ENCODE measurements around the gene CDCA7L.

The CDCA7L gene

GRCh38 chr7:21945454-21946221 is at the start of gene CDCA7L:
TSS of gene CDCA7L (minus strand) at chr7:21945899. CDS start at chr7:21945804, 95 bp downstream.
- H3K4me1 ChIP-seq (ENCODE audit: low read length), result peaks cover 61% of the 10 kb centered on the region
- H3K9ac ChIP-seq (ENCODE audit: low read length), result peak within 1 kb of the TSS; percentile 77
- peaks cover 33% of the 10 kb centered on the region for H4K20me1 ChIP-seq (ENCODE audit: insufficient read depth, low read length)
- H3K9me3 ChIP-seq (ENCODE audit: insufficient read depth, low read length), result no peaks in the 10 kb centered on the region
- no peaks in the 10 kb centered on the region for H3K27me3 ChIP-seq (ENCODE audit: low read depth, low read length)
- peak within 1 kb of the TSS; percentile 89 for H3K4me2 ChIP-seq (ENCODE audit: low read length)
- TF ChIP-seq EZH2phosphoT487 (IDR thresholded peaks at IDR 0.05; ENCODE audit: low read depth) (no peak), CTCF (IDR thresholded peaks at IDR 0.05; ENCODE audit: low read depth, low read length) (no peak)
- H3K79me2 ChIP-seq (ENCODE audit: low read length), result peaks cover 46% of the 10 kb centered on the region
- no peaks in the 10 kb centered on the region for H3K36me3 ChIP-seq (replicated peaks; ENCODE audit: low read depth, low read length)
- peak within 1 kb of the TSS; percentile 83 for H3K27ac ChIP-seq (ENCODE audit: low read length)
- peak within 1 kb of the TSS; percentile 42; the same call in 1 of the 2 replicates for H2AFZ ChIP-seq (ENCODE audit: low read depth, low read length)
- peak within 1 kb of the TSS; percentile 83 for H3K4me3 ChIP-seq (ENCODE audit: low read length)

- Histone ChIP-seq H3K27me3 (ENCODE audit: low read depth, low read length) (no peaks in the 10 kb centered on the region), H3K9ac (ENCODE audit: low read length) (no peak overlapping the region), H3K4me1 (ENCODE audit: low read length) (no peaks in the 10 kb centered on the region), H3K4me3 (ENCODE audit: low read length) (no peak overlapping the region), H2AFZ (ENCODE audit: low read depth, low read length) (no peak overlapping the region), H3K27ac (ENCODE audit: low read length) (no peak overlapping the region), H3K79me2 (ENCODE audit: low read length) (no peaks in the 10 kb centered on the region), H3K36me3 (replicated peaks; ENCODE audit: low read depth, low read length) (no peaks in the 10 kb centered on the region), H3K4me2 (ENCODE audit: low read length) (no peak overlapping the region), H4K20me1 (ENCODE audit: insufficient read depth, low read length) (no peaks in the 10 kb centered on the region), H3K9me3 (ENCODE audit: insufficient read depth, low read length) (no peaks in the 10 kb centered on the region)
- TF ChIP-seq CTCF (IDR thresholded peaks at IDR 0.05; ENCODE audit: low read depth, low read length) (no peak), EZH2phosphoT487 (IDR thresholded peaks at IDR 0.05; ENCODE audit: low read depth) (no peak)
These were observed 40.4 kb upstream of the CDCA7L start for GRCh38 chr7:21986096-21986495.

- no peaks in the 10 kb centered on the region for H4K20me1 ChIP-seq (ENCODE audit: insufficient read depth, low read length)
- no peak overlapping the region for H3K4me3 ChIP-seq (ENCODE audit: low read length)
- no peaks in the 10 kb centered on the region for H3K9me3 ChIP-seq (ENCODE audit: insufficient read depth, low read length)
- no peak overlapping the region for H3K9ac ChIP-seq (ENCODE audit: low read length)
- no peak for TF ChIP-seq EZH2phosphoT487 (IDR thresholded peaks at IDR 0.05; ENCODE audit: low read depth)
- TF ChIP-seq CTCF (IDR thresholded peaks at IDR 0.05; ENCODE audit: low read depth, low read length), result no peak
- H3K27me3 ChIP-seq (ENCODE audit: low read depth, low read length), result no peaks in the 10 kb centered on the region
- H3K36me3 ChIP-seq (replicated peaks; ENCODE audit: low read depth, low read length), result no peaks in the 10 kb centered on the region
- H2AFZ ChIP-seq (ENCODE audit: low read depth, low read length), result no peak overlapping the region
- no peaks in the 10 kb centered on the region for H3K4me1 ChIP-seq (ENCODE audit: low read length)
- no peaks in the 10 kb centered on the region for H3K79me2 ChIP-seq (ENCODE audit: low read length)
- H3K27ac ChIP-seq (ENCODE audit: low read length), result no peak overlapping the region
- no peak overlapping the region for H3K4me2 ChIP-seq (ENCODE audit: low read length)
These were observed 38.3 kb upstream of the CDCA7L start for GRCh38 chr7:21984042-21984441.

GRCh38 chr7:21983056-21983455 is 37.4 kb upstream of the CDCA7L start:
- Histone ChIP-seq H4K20me1 (ENCODE audit: insufficient read depth, low read length) (no peaks in the 10 kb centered on the region), H3K9ac (ENCODE audit: low read length) (no peak overlapping the region), H3K27me3 (ENCODE audit: low read depth, low read length) (no peaks in the 10 kb centered on the region), H3K79me2 (ENCODE audit: low read length) (no peaks in the 10 kb centered on the region), H3K36me3 (replicated peaks; ENCODE audit: low read depth, low read length) (no peaks in the 10 kb centered on the region), H3K9me3 (ENCODE audit: insufficient read depth, low read length) (no peaks in the 10 kb centered on the region), H2AFZ (ENCODE audit: low read depth, low read length) (no peak overlapping the region), H3K4me3 (ENCODE audit: low read length) (no peak overlapping the region), H3K4me2 (ENCODE audit: low read length) (no peak overlapping the region), H3K27ac (ENCODE audit: low read length) (no peak overlapping the region), H3K4me1 (ENCODE audit: low read length) (no peaks in the 10 kb centered on the region)
- TF ChIP-seq EZH2phosphoT487 (IDR thresholded peaks at IDR 0.05; ENCODE audit: low read depth) (no peak), CTCF (IDR thresholded peaks at IDR 0.05; ENCODE audit: low read depth, low read length) (no peak)
